SH-SY5Y (cell line): ENCODE results near the gene PRUNE2.

Experiments
- GATA2 ChIP-seq: IDR thresholded peaks from 2 replicates; pipeline ENCODE4 v1.6.1; 2011; ENCODE audit warnings: mild to moderate bottlenecking, low read depth, low read length
- GATA3 ChIP-seq: IDR thresholded peaks from 2 replicates; pipeline ENCODE4 v1.6.1; 2011; ENCODE audit warnings: low read depth, mild to moderate bottlenecking, low read length, moderate library complexity

PRUNE2 gene, protein sequence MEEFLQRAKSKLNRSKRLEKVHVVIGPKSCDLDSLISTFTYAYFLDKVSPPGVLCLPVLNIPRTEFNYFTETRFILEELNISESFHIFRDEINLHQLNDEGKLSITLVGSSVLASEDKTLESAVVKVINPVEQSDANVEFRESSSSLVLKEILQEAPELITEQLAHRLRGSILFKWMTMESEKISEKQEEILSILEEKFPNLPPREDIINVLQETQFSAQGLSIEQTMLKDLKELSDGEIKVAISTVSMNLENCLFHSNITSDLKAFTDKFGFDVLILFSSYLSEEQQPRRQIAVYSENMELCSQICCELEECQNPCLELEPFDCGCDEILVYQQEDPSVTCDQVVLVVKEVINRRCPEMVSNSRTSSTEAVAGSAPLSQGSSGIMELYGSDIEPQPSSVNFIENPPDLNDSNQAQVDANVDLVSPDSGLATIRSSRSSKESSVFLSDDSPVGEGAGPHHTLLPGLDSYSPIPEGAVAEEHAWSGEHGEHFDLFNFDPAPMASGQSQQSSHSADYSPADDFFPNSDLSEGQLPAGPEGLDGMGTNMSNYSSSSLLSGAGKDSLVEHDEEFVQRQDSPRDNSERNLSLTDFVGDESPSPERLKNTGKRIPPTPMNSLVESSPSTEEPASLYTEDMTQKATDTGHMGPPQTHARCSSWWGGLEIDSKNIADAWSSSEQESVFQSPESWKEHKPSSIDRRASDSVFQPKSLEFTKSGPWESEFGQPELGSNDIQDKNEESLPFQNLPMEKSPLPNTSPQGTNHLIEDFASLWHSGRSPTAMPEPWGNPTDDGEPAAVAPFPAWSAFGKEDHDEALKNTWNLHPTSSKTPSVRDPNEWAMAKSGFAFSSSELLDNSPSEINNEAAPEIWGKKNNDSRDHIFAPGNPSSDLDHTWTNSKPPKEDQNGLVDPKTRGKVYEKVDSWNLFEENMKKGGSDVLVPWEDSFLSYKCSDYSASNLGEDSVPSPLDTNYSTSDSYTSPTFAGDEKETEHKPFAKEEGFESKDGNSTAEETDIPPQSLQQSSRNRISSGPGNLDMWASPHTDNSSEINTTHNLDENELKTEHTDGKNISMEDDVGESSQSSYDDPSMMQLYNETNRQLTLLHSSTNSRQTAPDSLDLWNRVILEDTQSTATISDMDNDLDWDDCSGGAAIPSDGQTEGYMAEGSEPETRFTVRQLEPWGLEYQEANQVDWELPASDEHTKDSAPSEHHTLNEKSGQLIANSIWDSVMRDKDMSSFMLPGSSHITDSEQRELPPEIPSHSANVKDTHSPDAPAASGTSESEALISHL (N-terminal part only)

DNA sequence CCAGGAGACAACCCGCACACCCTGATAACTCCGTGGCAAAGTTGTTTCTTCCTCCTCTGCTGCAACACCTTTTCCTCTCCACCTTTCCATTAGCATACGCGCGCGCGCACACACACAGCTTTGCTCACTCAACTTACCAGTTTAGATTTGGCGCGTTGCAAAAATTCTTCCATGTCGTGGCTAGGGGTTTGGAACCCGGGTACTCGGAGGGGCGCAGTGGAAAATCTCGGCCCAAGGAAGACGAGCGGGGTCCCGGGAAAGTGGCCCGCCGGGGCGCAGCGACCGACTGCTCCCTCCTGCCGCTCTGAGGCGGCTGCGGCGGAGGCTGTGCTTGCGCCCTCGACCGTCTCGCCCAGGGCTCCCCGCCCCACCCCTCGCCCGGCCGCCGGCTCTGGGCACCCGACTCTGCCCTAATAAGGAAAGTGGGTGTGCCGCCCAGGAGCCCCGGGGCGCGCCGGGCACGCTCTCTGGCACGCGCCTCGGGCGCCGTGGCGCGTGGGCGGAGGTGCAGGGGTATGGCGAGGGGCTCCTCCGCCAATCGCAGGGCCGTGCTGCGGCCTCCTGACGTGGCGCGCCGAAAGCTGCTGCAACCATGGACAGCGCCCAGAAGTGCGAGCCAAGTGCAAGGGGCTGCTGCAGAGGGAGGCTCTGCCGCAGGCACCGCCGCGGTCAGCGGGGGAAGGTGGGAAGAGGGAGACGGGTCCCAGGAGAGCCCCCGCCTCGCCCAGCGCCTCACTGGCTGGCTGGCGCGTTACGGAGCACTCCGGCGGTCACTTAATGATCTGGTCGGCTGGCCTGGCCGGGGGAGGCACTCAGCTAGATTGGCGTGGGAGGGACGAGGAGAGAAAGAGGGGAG, at the start of gene PRUNE2:
Gene PRUNE2, minus strand, starts transcription at position 324 of the 856 bp plus-strand sequence. Its CDS starts 151 bp downstream, at position 173.
- TF ChIP-seq GATA2 (no peak), GATA3 (no peak)

DNA sequence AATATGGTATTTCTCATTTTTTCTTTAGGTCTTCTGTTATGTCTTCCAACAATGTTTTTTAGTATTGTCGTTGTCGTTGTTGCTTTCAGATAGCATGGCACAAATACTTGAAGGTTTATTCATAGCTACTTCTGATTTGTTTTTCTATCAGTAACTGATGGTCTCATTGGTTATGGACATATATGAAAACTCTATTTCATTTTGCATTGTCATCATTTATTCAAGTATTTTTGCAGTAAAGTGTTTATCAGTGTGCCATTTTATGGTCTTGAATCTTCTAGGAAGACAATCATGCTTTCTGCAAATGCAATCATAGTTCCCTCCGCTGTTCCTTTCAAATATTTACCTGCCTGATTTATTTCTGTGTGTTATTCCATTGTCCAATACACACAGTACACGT, 44.0 kb upstream of the PRUNE2 start:
- TF ChIP-seq GATA3 (no peak), GATA2 (no peak)

DNA sequence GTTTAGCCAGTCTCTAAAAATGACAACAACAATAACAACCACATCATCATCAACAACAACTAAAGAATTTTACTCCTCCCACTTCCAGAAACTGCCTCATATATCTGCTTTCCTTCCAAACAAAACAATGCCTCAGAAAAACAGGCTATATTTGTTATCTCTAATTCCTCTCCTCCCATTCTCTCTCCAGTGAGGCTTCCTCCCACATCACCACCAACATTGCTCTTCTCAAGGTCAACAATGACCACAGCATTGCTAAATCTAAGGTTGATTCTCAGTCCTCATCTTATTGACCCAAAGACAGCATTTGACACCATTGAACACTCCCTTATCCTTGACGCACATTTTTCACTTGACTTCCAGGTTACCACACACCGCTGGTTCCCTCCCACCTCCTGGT, 38.1 kb upstream of the PRUNE2 start:
- no peak for TF ChIP-seq GATA3

DNA sequence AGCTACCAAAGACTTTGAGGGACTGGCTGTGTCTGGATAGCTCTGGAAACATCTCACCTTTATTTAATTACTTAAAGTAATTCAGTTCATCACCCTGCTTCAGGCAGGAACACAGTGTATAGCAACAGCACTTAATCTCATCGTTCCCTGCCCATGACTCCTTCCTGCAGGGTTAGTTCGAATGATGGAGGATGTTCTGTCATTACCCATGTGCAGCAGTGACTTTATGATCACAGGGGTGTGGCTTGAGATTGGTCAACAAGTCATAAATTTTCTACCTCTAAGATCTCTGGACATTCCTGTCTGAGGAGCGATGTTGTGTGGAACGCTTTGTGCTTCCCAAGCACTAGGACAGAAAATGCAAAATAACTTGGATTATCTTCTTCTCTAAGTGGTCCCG, 37.1 kb upstream of the PRUNE2 start:
- no peak for TF ChIP-seq GATA3
- TF ChIP-seq GATA2 = no peak

DNA sequence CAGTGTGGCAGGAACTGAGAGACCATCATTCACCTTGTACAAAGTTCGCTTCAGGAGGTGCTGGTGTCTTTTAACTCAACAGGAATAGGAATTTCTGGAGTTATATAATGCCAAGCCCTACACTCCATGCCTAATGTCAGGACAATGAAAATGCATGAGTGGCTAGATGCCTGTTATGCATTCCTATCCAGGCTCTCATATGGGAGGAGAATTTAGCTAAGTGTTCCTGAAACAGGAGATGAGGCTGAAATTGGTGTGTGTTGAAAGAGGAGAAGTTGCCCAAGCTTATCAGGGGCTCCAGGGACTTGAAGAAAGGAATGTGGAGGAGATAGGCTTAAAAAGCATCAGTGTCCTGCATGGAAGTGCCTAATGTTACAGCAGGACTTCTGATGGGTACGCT, 26.8 kb upstream of the PRUNE2 start:
- TF ChIP-seq GATA2 (no peak), GATA3 (no peak)

DNA sequence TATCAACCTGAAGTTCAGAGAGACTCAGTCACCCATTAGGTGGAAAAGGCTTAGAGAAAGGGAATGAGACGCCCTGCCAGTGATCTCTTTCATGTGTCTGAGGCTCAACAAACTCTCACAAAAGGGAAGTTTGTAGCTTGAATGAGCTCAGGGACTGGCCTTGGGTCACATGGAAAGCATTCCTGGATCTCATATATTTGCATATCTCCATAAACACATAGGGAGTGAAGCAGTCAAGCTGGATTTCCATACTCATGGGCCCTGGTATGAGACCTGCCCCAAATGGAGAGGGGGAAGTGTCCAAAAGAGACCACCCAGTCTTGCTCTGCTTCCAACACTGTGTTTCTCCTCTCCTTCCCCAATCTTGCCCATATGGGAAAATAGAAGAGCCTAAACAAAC, 26.4 kb upstream of the PRUNE2 start:
- no peak for TF ChIP-seq GATA2
- no peak for TF ChIP-seq GATA3

DNA sequence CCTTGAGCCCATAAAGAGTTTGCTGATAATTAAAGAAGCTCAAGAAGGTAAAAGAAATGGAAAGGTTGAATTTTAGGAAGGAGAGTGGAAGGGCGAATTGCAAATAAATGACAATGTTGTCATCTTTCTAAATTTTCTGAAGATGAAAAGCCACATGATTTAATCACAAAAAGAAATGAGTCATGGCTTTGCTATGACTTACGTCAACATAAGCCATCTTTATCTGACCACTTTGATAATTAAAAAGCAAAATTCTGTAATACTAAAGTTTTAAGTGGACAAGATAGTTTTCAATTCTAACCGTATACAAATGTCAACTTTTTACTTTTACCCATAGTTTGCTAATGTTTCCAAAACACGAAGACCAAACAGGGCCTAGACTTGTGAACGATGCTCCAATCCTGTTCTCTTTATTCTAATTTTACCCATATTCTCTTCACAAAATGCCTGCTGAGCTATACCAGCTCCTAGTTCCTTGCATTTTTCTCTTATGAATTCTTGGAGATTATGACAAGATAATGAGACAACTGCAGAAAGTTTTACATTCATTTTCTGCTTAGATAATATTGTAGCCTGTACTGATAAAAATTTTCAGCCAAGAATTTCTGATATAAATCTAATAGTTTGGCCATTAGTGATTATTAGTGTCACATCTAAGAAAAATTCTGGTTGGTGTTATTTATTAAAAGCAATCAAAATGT, 21.8 kb upstream of the PRUNE2 start:
- TF ChIP-seq GATA3 = no peak
- no peak for TF ChIP-seq GATA2

DNA sequence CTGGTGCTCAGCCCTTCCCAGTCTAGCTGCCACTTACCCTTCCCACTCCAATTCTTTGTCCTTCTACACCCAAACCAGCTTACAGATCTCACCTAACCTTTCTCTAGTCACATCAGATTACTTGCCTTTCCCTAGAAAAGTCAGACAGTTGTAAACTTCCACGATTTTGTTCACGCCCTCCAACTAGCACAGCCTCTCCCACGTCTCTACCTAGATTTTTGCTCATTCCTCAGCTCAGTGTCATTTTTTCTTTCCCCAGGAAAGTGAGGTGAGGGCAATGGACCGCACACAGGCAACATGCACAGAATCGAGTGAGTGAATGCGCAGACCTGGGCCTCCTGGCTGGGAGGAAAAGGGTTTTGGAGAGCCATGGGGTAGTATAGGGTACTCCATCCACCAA, 20.9 kb upstream of the PRUNE2 start:
- TF ChIP-seq GATA2 (no peak), GATA3 (no peak)

DNA sequence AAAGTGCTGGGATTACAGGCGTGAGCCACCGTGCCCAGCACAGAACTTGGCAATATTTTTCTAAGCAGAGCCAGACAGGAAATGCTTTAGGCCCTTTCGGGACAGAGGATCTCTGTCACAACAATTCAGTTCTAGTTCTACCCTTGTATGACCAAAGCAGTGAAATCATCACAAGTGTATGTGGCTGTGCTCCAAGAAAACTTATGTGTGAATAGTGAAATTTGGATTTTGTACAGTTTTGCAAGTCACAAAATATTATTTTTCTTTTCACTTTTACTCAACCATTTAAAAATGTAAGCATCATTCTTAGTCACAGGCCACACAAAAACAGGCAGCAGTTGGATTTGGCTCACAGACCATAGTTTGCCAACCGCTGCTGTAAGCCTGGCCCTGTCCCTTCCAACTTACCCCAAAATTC, 20.4 kb upstream of the PRUNE2 start:
- no peak for TF ChIP-seq GATA3
- TF ChIP-seq GATA2 = no peak

DNA sequence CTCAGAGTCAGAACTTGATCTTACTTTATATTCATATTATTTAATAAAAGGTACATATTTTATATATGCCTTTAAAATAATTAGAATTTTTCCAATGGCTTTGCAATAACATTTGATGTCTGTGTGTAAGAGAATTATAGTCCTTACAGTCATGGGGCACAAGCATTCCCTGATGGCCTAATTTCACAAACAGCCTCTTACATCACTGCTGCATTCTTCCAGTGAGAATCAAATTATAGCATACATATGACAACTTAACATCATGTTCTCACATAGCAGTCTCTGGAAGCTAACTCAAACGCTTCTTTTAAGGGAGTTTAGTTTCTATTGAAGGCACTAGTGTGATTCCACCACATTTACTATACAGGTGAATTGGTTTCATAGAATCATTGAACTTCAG, 15.3 kb upstream of the PRUNE2 start:
- TF ChIP-seq GATA2 (no peak), GATA3 (no peak)

DNA sequence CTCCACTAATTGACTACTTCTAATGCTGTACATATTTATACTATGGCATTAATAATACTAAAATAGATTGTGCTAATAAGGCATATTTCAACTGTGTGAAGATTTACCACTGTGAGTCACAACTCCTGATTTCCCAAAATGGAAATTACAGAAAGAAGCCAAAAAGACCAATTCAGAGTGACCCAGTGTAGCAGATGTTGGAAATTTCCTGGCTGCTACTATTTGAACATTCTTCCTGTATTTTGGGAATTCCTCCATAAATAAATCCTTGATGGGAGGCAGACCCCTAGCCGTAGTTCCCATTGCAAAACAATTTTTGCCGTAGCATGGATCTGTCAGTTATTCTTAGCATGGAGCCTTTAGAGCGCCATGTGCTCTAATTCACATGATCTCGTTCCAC, 11.4 kb upstream of the PRUNE2 start:
- TF ChIP-seq GATA3 = no peak
- no peak for TF ChIP-seq GATA2

DNA sequence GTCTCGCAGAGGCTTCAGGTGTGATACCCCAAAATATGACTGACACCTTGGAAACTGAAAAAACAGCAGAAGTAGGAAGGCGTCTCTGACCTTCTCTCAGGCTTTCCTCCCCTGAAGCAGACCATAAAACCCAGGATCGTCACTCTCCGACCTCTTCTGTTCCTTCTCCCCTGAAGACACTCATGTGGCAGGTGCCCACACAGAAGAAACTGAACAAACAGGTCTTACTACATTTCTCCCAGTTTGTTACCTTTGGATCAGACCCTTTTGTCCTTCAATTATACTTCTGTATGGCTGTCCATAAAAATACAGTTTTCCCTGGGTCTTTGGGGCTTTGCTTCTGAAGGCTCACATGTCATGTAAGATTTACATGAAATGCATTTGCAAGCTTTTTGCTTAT, 10.3 kb upstream of the PRUNE2 start:
- TF ChIP-seq GATA2 (no peak), GATA3 (no peak)

DNA sequence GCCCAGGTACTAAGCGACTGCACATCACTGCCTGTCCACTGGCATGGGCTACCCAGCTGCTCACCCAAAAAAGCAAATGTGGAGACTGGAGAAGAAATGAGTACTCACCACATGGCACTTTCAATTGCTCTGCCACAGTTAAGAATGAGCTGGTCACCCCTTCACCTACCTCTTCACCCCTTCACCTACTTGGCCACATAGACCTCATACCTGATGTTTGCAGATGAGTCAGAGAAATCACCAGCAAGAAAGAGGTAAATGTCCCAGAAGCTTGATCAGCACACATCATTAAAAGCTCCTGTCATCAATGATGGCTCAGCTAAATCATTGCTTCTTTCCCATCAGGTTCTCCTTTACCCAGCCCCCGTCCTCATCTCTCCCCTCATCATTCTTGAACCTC, 7.6 kb upstream of the PRUNE2 start:
- no peak for TF ChIP-seq GATA2
- no peak for TF ChIP-seq GATA3

DNA sequence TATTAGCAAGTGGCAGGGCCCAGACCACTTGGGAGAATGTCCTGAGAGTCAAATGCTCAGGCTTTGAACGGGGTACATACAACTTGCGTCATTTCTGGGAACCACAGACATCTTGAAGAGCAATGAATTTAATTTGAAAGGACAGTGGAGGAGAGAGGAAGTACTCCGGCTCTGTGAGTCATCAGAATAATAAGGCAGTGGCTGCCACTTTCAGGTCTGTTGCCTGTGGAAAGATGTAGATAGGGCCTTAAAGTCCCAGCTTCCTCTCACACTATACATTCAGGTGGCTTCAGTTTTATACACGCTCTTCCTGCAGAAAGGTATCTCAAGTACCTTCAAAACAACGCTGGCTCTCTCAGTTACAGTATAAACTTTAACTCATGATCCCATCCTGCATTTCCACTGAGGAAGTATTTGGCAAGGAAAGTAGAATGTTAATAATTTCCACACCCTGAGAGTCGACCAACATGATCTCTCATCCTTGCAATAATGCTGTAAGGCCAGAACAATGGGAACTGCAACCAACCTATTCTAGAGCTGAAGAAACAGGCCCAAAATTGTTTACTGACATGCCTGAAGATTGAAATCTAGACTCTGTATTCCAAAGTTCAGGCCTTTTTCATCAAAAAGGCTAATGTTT, 6.8 kb upstream of the PRUNE2 start:
- TF ChIP-seq GATA3 (no peak), GATA2 (no peak)
